DMS53 (cell line): ENCODE measurements around the gene LGI1.
A peak's percentile ranks its signal among the peaks of the same experiment; 100 is the strongest.
"Not testable (repeated sequence)": the region's sequence is repeated elsewhere in the genome, so short reads cannot be mapped to it uniquely, and the experiment has no call there.

ENCODE experiments used
- DNase-seq: peaks from one replicate; lab custom pipeline; 2025; lab: John Stamatoyannopoulos, UW

Gene LGI1

DNA sequence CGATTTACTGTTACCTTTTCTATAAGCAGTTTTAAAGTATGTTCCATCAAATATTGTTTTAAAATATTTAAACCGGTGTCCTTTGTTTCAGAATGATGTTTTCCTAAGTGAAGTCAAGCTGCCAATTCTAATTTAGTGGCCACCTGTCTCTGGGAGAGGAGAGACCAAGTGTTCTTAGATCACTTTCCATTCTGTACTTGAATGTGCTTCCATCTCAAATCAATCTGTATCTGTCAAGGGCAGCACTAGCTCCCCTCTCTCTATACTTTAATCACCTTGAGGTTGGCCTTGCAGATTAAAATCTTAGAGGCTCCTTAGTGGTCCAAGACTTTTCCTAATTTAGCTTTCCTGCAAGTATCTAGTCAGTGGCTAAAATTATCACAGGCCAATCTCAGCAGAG, 49.6 kb downstream of the LGI1 start:
- DNase-seq = no peak

DNA sequence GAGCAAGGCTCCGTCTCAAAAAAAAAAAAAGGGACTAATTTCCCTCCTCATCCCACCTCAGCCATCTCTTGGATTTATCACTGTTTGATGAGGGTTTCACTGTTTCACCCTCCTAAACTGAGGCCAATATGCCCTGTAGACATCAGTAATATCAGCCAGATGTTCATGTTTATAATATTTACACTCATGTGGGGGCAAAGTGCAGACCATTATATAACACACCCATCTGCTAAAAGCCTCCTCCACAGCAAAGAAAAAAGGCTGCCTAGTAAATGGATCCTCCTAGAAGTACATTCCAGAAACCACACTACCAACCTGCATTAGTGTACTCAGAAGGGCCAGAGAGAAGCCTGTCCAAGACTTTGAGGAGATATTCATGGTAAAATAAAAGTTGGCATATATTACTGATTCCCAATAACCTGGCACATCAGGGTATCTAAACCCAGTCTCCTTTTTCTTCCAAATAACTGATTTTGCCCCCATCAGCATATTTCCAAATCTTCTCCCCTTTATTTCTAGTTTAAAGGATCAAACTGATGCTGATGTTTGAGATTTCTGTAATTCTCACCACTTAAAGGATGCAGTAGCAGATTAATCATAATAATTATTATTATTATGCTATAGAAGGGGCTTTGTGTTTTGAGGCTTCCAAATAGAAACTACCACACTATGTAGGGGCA, 55.1 kb downstream of the LGI1 start:
- DNase-seq = no peak

DNA sequence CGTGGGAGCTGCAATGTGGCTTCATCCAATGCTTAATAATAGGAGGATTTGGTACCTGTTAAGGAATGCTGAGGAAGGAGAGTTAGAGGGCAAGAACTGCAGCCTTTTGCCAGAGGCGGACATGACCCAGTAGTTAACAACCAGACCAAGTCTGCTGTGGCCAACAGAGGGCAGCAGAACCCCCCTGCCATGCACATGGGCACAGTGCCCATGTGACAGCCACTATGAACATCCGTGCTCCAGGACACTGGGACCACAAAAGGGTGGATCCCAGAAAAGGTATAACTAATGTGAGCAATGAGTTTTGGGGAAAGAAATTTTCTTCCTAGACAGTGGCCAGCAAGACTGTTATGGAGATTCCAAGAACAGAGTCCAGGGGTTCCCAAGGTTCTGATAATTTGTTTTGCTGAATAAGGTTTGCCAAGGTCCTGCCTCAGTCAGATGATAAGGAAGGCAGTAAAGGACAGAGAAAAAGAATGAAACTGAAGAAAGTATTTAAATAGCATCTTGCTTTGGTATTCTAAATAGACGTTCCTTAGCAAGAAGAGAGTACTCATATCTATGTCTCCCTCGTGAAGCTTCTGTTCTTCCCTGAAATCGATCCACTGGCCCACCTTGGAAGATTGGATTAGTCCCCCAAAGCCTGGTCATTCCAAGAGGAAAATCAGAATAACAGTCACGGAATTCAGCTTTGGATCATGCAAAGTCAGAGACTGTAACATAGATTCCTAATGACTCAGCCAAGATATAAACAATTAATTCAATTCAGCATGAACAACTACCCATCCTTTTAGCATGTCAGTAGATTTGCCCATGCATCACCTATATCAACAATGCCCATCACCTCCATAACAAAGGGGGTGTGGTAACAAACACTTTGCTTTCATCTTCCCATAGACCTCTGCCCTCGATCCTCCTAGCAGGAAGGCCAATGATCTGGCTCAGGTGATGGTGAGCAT, 56.0 kb downstream of the LGI1 start:
- peak; percentile 82 for DNase-seq

DNA sequence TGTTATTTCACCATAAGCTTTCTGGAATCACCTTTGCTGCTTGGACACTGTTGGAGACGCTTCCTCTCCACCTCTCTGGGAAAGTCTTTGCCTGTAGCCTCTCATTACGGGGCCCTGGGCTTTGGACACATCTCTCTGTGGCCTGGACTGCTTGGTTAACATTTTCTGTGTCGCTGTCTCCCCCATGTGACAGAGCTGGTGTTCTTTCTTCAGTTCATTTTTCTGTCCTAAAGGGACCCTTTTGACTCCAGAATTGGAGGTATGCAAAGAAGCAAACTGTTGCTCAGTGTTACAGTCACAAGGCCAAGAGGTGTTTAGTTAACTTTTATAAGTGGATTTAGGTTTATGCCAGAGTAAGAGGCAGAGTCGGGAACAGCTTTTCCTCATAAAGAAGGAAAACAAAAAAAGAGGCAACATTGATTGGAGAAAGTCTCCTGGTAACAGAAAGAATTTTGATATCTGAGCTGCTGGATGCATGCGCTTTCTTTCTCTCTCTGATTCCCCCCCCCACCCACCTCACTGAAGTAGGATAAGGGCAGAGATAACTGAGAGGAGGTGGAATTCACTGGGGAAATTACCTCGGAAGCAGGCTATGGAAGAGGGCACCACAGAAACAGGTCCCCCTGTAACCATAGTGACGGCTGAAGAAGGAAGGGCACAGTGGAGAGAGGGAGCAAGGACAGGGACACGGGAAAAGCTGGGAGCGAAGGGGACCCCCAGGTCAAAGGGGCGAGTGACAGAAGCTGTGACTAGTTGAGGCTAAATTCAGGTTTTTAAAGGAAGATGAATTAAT, 57.8 kb downstream of the LGI1 start:
- DNase-seq = peak; percentile 34

DNA sequence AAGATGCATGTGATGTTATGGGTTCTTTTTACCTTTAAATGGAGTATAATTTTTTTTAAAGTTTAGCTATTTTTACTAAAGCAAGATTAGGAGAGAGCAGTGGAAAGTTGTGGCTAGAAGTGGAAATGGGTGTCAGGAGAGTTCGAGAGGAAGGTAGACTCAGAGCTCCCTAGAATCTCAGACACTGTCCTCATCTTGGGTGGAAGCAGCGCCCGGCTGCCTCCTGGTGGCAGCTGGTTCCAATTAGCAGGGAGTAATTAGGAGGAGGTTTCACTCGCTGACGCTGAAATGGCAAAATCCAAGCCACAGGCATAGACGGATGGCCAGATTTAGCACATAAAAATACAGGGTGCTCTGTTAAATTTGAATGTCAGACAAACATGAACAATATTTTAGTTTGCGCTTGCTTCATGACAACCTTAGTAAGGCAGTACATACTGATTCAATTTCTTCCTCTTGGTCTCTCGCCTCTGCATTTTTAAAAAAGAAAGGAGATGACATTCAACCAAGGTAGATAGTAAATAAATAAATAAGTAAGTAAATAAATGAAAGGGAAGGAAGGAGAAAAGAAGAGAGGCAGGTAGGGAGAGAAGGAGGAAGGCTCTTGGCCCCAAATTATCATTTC, 58.5 kb downstream of the LGI1 start:
- peak; percentile 76 for DNase-seq

DNA sequence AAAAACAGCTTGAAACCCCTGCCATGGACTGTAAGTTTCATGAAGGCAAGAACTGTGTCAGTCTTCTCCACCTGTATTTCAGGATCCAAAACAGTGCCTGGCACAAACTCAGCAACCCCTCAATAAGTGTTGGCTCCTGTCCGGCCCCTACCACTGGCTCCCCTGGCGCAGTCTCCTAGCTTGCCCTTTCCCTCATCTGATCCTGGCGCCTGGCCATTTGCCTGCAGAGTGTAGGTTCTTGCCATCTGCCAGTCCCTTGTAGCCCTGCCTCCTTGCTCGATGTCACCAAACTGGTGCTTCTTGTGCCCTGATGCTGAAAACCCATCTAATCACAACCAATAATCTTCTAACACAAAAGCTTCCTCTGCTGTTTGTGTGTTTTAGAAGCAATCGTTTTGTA, 60.4 kb downstream of the LGI1 start:
- no peak for DNase-seq

DNA sequence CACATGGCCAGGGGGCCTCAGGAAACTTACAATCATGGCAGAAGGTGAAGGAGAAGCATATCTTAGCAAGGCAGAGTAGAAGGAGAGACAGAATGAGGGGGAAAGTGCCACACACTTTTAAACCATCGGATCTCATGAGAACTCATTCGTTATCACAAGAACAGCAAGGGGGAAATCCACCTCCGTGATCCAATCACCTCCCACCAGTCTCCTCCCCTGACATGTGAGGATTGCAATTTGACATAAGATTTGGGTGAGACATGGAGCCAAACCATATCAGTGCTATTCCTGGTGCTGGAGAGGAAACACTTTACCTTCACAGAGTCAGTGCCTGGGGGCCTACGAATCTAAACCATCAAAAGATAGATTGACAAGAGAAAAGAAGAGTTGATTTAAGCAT, 61.8 kb downstream of the LGI1 start:
- no peak for DNase-seq

DNA sequence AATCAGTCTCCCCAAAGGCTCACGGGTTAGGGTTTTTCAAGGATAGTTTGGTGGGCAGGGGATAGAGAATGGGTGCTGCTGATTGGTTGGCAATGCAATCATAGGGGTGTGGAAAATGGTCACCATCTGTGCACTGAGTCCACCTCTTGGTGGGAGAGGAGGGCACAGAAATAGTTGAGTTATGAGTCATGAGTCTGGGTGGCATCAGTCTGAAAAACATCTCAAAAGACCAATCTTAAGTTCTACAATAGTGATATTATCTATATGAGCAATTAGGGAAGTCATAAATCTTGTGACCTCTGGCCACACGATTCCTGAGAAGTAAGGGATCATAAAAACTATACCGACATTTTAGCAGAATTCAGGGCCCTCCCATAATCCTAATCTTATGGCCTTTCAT, 62.7 kb downstream of the LGI1 start:
- no peak for DNase-seq

DNA sequence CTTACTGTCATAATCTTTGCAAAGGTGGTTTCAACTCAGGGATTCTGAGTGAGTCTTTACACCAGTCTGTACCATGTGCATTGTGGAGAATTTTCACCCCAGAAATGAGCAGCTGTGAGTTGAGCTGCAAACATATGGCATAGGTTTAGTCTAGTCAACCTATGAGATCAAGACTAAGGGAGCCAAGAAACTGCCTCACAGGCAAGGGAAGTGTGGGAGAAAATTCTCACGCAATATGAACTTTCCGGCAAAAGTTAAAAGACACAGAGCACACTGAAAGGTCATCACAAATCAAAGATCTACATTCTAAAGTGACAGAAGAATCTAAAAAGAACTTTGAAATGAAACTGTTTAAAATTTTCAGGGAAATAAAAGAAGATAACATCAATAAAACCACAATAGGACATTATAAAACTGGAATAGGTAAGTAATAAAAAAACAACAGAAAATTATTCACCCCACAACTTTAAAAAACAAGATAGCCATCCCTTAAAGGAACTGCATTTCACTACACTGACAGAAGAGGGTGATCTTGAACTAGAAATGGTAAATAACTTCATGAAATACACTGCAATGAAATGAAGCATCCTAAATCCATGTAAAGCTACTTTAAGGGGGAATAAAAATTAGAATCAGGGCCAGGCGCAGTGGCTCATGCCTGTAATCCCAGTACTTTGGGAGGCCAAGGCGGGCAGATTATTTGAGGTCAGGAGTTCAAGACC, 63.5 kb downstream of the LGI1 start:
- peak; percentile 51 for DNase-seq

DNA sequence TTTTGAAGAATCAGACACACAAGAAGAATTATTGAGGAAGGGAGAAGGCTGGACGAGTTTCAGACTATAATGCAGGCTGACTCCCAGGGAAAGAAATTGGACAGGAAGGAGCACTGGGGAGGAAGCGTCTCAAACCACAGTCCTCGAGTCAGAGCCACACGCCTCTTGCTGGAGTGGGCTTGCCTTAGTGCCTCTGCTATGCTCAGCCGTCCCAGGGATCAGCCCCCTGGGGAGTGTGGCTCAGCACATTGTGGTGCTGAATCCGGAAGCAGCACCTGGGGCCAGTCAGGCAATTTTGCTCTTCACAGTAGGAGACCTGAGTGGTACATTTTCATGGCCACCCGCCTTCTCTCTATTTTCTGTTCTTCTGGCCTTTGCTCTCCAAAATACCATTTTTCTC, 68.6 kb downstream of the LGI1 start:
- DNase-seq = no peak

DNA sequence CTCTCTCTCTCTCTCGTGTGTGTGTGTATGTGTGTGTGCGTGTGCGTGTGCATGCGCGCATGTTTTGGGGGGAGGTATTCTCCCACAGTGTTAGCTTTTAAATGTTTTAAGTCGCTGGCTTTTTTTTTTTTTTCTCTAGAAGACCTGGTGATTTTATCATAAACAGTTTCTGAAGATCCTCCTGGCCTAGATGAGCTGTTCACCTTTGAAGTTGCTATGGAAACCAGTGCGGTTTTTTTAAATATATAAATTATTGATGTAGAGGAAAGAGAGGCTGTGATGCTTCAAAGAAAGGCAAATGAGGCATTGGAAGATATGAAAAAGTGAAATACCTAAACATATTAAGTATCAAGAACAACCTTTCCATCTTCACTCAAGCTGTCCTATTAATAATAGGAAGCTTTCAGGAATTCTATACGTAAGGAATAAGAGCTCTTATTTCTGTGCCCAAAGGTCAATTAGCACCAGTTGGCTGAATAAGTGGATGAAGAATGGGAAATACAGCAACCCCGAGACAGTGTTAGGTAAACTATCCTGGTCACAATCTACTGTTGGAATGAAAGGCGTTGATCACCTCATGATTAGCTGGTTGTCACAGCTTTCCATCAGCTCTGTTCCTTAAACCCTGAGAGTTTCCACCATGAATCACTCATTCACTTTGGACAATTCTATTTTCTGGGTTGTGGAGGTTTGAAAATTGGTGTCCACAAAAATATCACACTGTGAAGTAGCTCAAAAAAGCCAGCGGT, 69.5 kb downstream of the LGI1 start:
- DNase-seq = no peak

DNA sequence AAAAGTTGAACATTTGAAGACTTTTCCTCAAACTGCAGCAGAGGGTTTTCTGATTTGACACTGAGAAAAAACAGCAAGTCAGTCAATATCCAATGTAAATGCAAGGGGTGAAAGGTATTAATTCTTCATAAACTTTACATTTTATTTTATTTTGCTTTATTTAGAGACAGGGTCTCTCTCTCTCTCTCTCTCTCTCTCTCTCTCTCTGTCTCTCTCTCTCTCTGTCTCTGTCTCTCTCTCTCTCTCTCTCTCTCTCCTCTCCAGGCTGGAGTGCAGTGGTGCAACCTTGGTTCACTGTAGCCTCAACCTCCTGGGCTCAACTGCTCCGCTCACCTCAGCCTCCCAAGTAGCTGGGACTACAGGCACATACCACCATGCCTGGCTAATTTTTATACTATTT, 73.3 kb downstream of the LGI1 start:
- DNase-seq = not testable (repeated sequence)

DNA sequence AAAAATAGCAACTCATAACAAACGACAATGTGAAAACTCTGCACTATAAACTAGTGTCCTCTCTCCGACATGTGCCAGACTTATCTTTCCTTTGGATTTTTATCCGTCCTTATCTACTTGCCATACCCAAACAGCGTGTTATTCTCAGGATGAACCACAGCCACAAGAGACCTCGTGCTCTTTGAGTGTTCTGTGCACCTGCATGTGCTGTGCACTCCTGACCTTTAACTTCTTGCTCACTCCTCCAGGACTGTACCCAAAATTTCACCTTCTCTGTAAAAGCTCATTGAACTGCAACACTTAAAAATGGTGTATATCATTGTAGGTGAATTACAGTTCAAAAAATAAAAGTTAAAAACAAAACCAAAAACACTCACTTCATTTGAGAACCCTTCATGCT, 78.0 kb downstream of the LGI1 start:
- DNase-seq = no peak

DNA sequence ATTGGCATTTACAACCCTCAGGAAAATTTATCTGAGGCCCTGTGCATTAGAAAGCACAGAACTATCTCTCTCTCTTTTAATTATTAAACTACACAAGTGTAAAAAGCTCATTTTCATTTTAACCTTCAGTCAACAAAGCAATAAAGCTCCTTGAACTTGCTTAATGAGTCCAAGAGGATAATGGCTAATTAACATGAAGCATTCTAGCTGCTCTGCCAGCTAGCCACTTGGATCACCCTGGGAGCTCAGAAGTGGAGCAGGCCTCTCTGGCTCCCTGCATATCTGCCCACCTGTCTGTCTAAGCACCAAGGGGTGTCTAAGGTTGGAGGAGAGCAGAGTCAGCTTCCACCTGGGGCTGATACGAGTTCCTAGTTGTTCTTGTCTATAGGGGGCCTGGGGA, 80.1 kb downstream of the LGI1 start:
- no peak for DNase-seq

DNA sequence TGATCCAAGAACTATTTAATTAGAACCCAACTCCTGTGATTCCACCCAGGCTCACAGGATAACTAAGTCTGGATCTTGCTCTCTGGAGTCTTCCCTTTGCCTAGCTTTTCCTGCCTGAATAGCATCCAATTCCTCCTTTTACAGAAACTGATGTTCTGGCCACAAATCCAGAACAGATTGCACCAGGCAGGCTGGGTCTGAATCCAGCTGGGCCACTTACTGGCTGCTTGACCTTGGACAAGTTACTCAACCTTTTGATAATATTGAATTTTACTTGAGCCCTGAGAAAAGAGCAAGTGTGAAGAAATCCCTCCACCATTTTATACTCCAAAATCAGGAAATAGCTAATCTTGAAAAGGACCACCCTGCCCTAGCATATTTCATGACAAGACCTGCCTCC, 80.5 kb downstream of the LGI1 start:
- no peak for DNase-seq

DNA sequence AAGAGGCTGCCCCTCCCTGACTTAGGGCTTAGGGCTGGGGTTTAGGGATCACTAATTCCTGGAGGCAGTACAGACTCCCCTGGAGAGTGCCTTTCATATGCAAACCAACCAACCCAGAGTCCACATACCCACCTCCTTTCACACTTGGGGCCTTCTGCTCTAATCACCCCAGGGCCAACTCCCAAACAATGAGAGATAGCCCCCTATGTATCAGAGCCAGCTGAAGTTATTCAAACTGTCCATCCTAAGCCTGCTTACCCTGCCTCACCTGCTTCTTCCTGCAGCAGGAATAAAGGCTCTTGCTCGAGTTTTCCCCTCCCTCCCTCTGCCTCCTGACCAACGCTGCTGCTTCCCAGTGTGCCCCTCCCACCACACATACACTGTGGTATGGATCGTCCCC, 84.2 kb downstream of the LGI1 start:
- DNase-seq = no peak

DNA sequence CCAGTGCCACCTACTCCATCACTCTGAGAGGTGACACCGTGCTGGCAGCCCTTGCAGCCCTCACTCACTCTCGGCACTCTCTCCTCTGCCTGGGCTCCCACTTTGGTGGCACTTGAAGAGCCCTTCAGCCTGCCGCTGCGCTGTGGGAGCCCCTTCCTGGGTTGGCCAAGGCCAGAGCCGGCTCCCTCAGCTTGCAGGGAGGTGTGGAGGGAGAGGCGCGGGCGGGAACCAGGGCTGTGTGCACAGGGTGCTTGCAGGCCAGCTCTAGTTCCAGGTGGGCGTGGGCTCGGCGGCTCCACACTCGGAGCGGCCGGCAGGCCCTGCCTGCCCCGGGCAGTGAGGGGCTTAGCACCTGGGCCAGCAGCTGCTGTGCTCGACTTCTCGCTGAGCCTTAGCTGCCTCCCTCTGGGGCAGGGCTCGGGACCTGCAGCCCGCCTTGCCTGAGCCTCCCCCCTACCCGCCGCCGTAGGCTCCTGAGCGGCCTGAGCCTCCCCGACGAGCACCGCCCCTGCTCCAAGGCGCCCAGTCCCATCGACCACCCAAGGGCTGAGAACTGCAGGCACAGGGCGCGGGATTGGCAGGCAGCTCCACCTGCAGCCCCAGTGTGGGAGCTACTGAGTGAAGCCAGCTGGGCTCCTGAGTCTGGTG, 87.4 kb downstream of the LGI1 start:
- no peak for DNase-seq
